Measurements from ENCODE around the gene CASP4. TPM values are rescaled to one million over a fixed set of nuclear protein-coding genes. Genes with fewer than 3 reads are reported as not detected.
A peak's percentile ranks its signal among the peaks of the same experiment; 100 is the strongest.
"Not testable (repeated sequence)": the region's sequence is repeated elsewhere in the genome, so short reads cannot be mapped to it uniquely, and the experiment has no call there.

CASP4 gene
- total RNA-seq, 2 donors from 2014 or later = 43.6 to 60.6 TPM

DNA sequence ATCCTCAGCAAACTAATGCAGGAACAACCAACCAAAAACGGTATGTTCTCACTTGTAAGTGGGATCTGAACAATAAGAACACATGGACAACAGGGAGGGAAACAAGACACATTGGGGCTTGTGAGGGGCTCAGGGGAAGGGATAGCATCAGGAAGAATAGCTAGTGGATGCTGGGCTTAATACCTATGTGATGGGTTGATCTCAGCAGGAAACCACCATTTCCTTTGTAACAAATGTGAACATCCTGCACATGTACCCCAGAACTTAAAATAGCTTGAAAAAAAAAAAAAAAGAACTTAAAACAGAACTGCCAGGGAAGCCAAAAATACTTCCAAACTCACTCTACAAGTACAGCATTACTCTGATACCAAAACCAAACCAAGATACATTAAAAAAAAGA is 33.8 kb downstream of the CASP4 start:
- peaks cover 8 to 13% of the 10 kb centered on the region in 2 donors for H3K36me3 Mint-ChIP-seq (ENCODE audit: insufficient read depth in 2 of 2)
- no peak overlapping the region for H3K27ac Mint-ChIP-seq
- ATAC-seq (replicated peaks in 1 of 2) (no peak), DNase-seq (no peak)
- H3K4me1 Mint-ChIP-seq (ENCODE audit: low read depth) = peaks cover 11% of the 10 kb centered on the region
- H3K27me3 Mint-ChIP-seq (ENCODE audit: low read depth) = no peaks in the 10 kb centered on the region
- peaks cover 7 to 16% of the 10 kb centered on the region in 2 donors for H3K9me3 Mint-ChIP-seq
- peak overlapping the region in 1 of 2 donors; percentile 1 for H3K4me3 Mint-ChIP-seq

DNA sequence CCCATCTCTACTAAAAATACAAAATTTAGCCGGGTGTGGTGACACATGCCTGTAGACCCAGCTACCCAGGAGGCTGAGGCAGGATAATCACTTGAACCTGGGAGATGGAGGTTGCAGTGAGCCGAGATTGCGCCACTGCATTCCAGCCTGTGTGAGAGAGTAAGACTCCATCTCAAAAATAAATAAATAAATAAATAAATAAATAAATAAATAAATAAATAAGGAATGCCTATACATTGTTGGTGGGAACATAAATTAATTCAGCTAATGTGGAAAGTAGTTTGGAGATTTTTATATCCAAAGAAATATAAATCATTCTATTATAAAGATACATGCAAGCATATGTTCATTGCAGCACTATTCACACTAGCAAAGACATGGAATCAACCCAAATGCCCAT is 34.3 kb downstream of the CASP4 start:
- H3K27me3 Mint-ChIP-seq (ENCODE audit: low read depth); H3K4me3 Mint-ChIP-seq; H3K27ac Mint-ChIP-seq; ATAC-seq (replicated peaks in 1 of 2); DNase-seq: not testable (repeated sequence)
- Mint-ChIP-seq H3K36me3 (ENCODE audit: insufficient read depth in 2 of 2) (peaks cover 9 to 16% of the 10 kb centered on the region in 2 donors), H3K9me3 (peaks cover 9 to 19% of the 10 kb centered on the region in 2 donors), H3K4me1 (ENCODE audit: low read depth) (peaks cover 11% of the 10 kb centered on the region)

DNA sequence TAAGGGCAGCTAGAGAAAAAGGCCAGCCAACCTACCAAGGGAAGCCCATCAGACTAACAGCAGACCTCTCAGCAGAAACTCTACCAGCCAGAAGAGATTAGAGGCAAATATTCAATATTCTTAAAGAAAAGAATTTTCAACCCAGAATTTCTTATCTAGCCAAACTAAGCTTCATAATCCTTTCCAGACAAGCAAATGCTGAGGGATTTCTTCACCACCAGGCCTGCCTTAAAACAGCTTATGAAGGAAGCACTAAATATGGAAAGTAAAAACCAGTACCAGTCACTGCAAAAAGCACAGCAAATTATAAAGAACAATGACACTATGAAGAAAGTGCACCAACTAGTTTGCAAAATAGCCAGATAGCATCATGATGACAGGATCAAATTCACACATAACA is 39.6 kb downstream of the CASP4 start:
- DNase-seq (no peak), ATAC-seq (replicated peaks in 1 of 2) (no peak)
- Mint-ChIP-seq H3K9me3 (peaks cover 22 to 36% of the 10 kb centered on the region in 2 donors), H3K27me3 (ENCODE audit: low read depth) (no peaks in the 10 kb centered on the region), H3K4me3 (no peak overlapping the region), H3K4me1 (ENCODE audit: low read depth) (no peaks in the 10 kb centered on the region), H3K27ac (no peak overlapping the region), H3K36me3 (ENCODE audit: insufficient read depth in 2 of 2) (peaks cover 24 to 31% of the 10 kb centered on the region in 2 donors)

DNA sequence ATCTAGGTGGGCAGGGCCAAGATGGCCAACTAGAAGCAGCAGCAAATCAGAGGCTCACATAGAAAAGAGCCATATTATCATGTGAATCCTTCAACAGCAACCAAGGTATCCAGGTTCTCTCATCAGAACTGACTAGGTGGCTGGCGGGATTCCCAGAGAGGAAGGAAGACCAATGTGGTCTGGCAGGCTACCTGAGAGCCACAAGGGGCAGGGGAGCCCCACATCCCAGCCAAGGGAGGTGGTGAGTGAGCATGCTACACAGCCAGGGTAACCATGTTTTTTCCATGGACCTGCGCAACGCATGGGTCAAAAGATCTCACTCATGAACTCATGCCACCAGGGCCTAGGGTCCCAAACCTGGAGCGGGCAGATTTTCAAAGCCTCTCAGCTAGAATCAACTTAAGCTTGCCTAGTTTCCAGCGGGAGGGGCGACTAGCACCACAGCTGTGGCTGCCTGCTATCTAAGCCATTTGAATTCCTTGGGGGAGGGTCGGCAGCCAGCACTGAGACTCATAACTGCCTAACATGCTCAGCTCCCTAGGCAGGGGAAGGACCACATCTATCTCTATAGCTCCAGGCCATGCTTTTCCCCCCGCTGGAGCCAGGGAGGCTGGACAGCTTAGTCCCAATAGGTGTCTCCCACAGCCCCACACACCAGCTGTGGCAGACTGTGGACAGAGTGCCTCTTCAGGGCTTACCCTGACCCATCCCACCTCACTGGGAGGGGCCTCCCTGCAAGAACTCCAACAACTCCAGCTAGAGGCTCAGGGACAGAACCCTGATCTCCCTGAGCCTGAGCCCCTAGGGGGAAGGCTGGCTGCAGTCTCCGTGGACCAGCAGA is 41.4 kb downstream of the CASP4 start:
- Mint-ChIP-seq H3K9me3 (peaks cover 21 to 36% of the 10 kb centered on the region in 2 donors), H3K36me3 (ENCODE audit: insufficient read depth in 2 of 2) (peaks cover 21 to 34% of the 10 kb centered on the region in 2 donors), H3K4me3 (no peak overlapping the region), H3K4me1 (ENCODE audit: low read depth) (no peaks in the 10 kb centered on the region), H3K27ac (no peak overlapping the region), H3K27me3 (ENCODE audit: low read depth) (no peaks in the 10 kb centered on the region)
- no peak for ATAC-seq (replicated peaks in 1 of 2)
- no peak for DNase-seq

DNA sequence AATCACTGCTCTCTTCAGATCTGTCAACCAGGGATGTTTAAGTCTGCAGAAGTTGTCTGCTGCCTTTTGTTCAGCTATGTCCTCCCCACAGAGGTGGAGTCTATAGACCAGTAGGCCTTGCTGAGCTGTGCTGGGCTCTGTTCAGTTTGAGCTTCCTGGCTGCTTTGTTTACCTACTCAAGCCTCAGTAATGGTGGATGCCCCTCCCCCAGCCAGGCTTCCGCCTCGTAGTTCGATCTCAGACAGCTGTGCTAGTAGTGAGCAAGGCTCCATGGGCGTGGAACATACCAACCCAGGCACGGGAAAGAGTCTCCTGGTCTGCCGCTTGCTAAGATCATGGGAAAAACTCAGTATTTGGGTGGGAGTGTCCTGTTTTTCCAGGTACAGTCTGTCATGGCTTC is 42.5 kb downstream of the CASP4 start:
- DNase-seq = no peak
- peaks cover 21 to 27% of the 10 kb centered on the region in 2 donors for H3K36me3 Mint-ChIP-seq (ENCODE audit: insufficient read depth in 2 of 2)
- H3K4me1 Mint-ChIP-seq (ENCODE audit: low read depth) = no peaks in the 10 kb centered on the region
- peaks cover 21 to 35% of the 10 kb centered on the region in 2 donors for H3K9me3 Mint-ChIP-seq
- no peaks in the 10 kb centered on the region for H3K27me3 Mint-ChIP-seq (ENCODE audit: low read depth)
- no peak overlapping the region for H3K4me3 Mint-ChIP-seq
- no peak overlapping the region for H3K27ac Mint-ChIP-seq
- no peak for ATAC-seq (replicated peaks in 1 of 2)

DNA sequence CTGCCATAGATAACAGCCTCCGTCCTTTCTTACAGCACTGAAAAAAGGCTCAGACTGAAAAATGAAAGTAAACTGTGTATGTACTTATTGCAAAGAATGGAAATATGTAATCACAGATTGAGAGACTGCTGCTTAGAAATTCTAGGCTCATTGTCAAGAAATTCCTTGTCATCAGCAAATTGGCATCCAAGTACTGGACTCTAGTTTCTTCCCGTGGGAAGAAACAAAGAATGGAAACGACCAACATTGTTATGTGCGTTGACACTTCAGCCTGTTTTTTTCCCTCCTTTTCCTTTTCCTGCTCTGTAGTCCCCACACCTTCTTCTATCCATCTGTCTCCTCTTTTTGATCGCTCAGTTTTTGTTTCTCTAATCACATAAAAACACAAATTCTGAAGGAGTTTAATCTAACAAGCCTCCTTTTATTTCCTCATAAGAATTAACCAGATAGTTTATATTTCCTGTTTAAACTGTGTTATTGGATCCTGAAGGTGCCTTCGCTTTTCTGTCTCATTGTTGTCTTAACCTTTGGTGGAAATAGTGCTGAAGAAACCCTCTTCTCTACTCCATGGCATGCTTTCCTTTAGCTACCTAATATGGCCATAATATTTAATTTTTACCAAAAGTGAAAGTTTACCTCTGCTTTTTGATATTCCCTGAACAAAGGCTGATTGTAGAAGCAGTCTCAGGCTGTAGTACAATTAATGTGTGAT is 50.1 kb downstream of the CASP4 start:
- peak in 1 of 2 donors; percentile 9 for DNase-seq
- Mint-ChIP-seq H3K27ac (peak overlapping the region; percentile 99), H3K4me3 (peak overlapping the region; percentile 88 to 98), H3K9me3 (peaks cover 3 to 4% of the 10 kb centered on the region in 2 donors), H3K27me3 (ENCODE audit: low read depth) (no peaks in the 10 kb centered on the region), H3K4me1 (ENCODE audit: low read depth) (peaks cover 46% of the 10 kb centered on the region), H3K36me3 (ENCODE audit: insufficient read depth in 2 of 2) (peaks cover 0 to 4% of the 10 kb centered on the region in 2 donors)
- peak; percentile 87 to 88 for ATAC-seq (replicated peaks in 1 of 2)

DNA sequence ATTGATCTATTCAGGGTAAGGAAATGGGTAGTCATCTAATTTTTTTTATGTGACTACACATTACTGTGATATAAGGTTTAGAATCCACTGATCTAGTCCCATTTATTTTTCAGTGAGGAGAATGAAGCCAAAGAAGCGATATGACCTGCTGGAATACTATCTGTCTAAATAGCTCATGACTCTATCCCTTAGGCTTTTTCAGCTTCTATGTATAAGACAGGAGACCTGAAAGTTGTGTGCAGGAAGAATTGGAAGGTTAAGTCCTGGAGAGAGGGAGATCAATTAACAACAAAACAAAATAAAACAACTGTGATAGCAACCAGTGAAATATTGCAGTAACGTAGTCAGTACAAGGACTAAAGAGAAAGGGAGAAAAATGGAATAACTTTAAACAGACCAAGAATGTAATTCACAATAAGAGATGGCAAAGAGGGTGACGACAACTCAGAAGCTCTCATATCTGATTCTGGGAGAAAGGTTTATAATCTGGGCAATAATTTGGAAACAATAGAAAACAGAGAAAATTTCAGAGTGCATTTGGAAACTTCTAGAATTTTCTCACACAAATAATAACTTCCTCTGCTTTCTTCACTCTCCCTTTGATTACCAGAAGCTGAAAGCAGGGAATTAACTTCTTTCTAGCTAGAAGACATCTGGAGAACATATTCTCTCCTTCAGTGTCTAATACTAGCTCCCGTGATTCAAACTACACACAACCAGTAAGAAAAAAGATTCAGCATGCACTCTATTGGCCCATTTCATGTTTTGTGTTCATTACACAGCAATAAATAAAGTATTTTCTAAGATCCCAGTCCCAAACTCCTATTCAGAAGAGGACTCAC is 50.9 kb downstream of the CASP4 start:
- peak overlapping the region; percentile 88 to 98 for H3K4me3 Mint-ChIP-seq
- H3K27ac Mint-ChIP-seq = peak overlapping the region; percentile 99
- peaks cover 48% of the 10 kb centered on the region for H3K4me1 Mint-ChIP-seq (ENCODE audit: low read depth)
- DNase-seq (no peak), ATAC-seq (replicated peaks in 1 of 2) (peak; percentile 43 to 56)
- no peaks in the 10 kb centered on the region for H3K9me3 Mint-ChIP-seq
- no peaks in the 10 kb centered on the region for H3K27me3 Mint-ChIP-seq (ENCODE audit: low read depth)
- no peaks in the 10 kb centered on the region for H3K36me3 Mint-ChIP-seq (ENCODE audit: insufficient read depth in 2 of 2)

DNA sequence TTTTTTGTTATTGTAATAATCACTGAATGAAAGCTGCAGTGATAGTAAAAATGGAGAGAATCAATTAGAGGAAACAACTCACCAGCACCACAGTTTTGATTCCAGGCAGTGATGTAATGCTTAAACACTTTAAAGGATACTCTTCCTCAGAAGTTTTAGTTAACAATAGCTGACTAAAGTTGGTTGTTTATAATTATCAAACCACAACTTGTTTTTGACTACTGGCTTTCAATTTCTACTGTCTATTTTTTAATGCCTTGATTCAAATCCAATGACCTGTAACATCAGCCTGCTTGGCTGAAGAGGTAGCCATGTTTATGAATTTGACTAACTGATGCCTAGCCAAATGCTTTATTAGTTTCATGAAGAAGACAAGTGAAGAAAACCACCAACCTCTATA is 51.9 kb downstream of the CASP4 start:
- no peaks in the 10 kb centered on the region for H3K36me3 Mint-ChIP-seq (ENCODE audit: insufficient read depth in 2 of 2)
- H3K27me3 Mint-ChIP-seq (ENCODE audit: low read depth) = no peaks in the 10 kb centered on the region
- H3K9me3 Mint-ChIP-seq = no peaks in the 10 kb centered on the region
- ATAC-seq (replicated peaks in 1 of 2) = peak in 1 of 2 donors; percentile 31
- H3K27ac Mint-ChIP-seq = peak overlapping the region; percentile 99
- DNase-seq = no peak
- H3K4me3 Mint-ChIP-seq = peak overlapping the region; percentile 88 to 98
- H3K4me1 Mint-ChIP-seq (ENCODE audit: low read depth) = peaks cover 48% of the 10 kb centered on the region

DNA sequence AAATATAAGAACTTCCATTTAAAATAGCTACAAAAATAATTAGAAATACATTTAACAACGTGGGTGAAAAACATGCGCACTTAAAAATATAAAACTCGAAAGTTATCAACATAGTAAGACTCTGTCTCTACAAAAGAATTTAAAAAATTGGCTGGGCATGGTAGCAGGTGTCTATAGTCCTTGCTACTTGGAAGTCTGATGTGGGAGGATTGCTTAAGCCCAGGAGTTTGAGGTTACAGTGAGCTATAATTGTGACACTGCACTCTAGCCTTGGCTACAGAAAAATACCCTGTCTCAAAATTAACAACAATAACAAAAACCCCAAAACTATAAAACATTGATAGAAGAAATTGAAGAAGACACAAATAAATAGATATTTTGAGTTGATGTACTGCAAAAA is 56.3 kb downstream of the CASP4 start:
- ATAC-seq (replicated peaks in 1 of 2) (no peak), DNase-seq (no peak)
- Mint-ChIP-seq H3K27ac (no peak overlapping the region), H3K36me3 (ENCODE audit: insufficient read depth in 2 of 2) (no peaks in the 10 kb centered on the region), H3K4me3 (peak overlapping the region in 1 of 2 donors; percentile 20), H3K9me3 (no peaks in the 10 kb centered on the region), H3K27me3 (ENCODE audit: low read depth) (no peaks in the 10 kb centered on the region), H3K4me1 (ENCODE audit: low read depth) (peaks cover 45% of the 10 kb centered on the region)

DNA sequence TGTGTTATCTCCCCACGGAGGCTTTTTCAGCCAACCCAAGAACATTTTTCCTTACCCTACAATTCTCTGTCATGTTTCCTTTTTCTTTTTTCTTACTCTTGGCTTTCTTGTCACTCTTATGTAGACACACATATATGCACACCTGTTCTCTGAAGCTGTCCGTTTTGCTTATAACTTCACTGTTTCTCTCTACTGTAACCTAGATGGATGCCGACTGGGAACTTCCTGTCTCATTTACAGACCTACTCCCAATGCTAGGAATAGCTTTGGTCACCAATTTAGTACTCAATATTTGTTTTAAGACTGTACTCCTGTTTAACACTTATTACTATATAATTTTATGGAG is 60.2 kb downstream of the CASP4 start:
- DNase-seq = no peak
- peak overlapping the region; percentile 2 for H3K27ac Mint-ChIP-seq
- H3K36me3 Mint-ChIP-seq (ENCODE audit: insufficient read depth in 2 of 2) = peaks cover 0 to 4% of the 10 kb centered on the region in 2 donors
- peaks cover 21% of the 10 kb centered on the region for H3K4me1 Mint-ChIP-seq (ENCODE audit: low read depth)
- H3K27me3 Mint-ChIP-seq (ENCODE audit: low read depth) = no peaks in the 10 kb centered on the region
- no peak for ATAC-seq (replicated peaks in 1 of 2)
- H3K4me3 Mint-ChIP-seq = peak overlapping the region in 1 of 2 donors; percentile 11
- H3K9me3 Mint-ChIP-seq = no peaks in the 10 kb centered on the region

DNA sequence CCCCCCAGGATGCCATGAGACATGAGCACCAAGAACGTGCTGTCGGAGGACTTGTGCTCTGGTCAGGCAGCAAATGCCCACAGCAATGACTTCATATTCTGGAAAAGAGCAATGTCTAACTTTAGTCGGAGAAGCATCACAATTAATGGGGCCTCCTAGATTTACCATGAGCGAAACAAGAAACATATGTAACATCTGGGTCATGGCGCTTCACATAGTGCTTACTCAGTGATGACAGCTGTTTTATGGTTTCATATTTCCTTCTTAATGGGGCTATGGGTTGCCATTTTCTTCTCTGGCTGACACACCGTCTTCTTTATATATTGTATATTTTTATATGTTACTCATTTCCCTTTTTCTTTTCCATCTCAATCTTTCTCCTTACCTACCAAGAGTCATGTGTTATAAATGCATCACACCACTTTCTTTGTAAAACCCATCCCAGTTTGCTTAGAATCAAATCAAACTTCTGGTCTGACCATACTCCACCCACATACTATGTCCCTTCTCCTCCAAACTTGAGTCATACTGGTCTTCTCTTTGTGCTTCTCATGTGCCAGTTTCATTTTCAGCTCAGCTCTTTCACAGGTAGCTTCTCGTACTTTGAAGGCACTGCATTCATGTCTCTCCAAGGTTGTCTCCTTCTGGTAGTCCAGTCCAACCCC is 60.7 kb downstream of the CASP4 start:
- Mint-ChIP-seq H3K27ac (peak overlapping the region; percentile 2), H3K36me3 (ENCODE audit: insufficient read depth in 2 of 2) (peaks cover 0 to 4% of the 10 kb centered on the region in 2 donors), H3K4me1 (ENCODE audit: low read depth) (peaks cover 19% of the 10 kb centered on the region), H3K27me3 (ENCODE audit: low read depth) (no peaks in the 10 kb centered on the region), H3K4me3 (peak overlapping the region in 1 of 2 donors; percentile 18), H3K9me3 (no peaks in the 10 kb centered on the region)
- DNase-seq (peak; percentile 29 to 39), ATAC-seq (replicated peaks in 1 of 2) (peak; percentile 93 to 95)

DNA sequence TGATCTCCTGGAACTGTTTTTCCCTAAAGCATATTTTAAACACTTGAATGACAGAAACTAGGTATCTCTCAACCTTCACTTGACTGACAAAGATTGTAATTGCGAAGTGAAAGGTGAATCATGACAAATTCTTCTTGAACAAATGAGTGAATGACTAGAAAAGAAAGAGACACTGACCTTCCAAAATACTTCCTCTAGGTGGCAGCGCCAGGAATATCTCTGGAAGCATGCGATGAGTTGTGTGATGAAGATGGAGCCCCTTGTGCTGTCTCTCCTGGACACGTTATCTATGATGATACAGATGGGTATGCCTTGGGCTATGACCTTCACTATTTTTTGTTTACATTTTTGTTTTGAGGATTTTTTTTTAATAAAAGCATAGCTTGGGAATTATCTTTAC is 63.1 kb downstream of the CASP4 start:
- DNase-seq = no peak
- H3K27me3 Mint-ChIP-seq (ENCODE audit: low read depth) = no peaks in the 10 kb centered on the region
- peaks cover 0 to 4% of the 10 kb centered on the region in 2 donors for H3K9me3 Mint-ChIP-seq
- H3K4me3 Mint-ChIP-seq = no peak overlapping the region
- peaks cover 19% of the 10 kb centered on the region for H3K4me1 Mint-ChIP-seq (ENCODE audit: low read depth)
- peaks cover 0 to 4% of the 10 kb centered on the region in 2 donors for H3K36me3 Mint-ChIP-seq (ENCODE audit: insufficient read depth in 2 of 2)
- H3K27ac Mint-ChIP-seq = no peak overlapping the region
- ATAC-seq (replicated peaks in 1 of 2) = no peak

Measured in activated T-cell treated with anti-CD3 and anti-CD28 coated beads, Interleukin-2, amount 50 U/mL, for 72 hours (primary cell).